Activated CD4-positive, alpha-beta T cell treated with anti-CD3 and anti-CD28 coated beads, Interleukin-2, Interleukin-6, amounts not matched to agents 100 ng/mL and 50 ng/mL, durations not matched to agents 16 hours and 8 hours (primary cell): ENCODE results near the gene NUFIP1.
"Not testable (repeated sequence)": the region's sequence is repeated elsewhere in the genome, so short reads cannot be mapped to it uniquely, and the experiment has no call there.

Experiments
- DNase-seq: peaks from one replicate; pipeline ENCODE4 v3.0.0-alpha.2; 2020

NUFIP1 gene

DNA sequence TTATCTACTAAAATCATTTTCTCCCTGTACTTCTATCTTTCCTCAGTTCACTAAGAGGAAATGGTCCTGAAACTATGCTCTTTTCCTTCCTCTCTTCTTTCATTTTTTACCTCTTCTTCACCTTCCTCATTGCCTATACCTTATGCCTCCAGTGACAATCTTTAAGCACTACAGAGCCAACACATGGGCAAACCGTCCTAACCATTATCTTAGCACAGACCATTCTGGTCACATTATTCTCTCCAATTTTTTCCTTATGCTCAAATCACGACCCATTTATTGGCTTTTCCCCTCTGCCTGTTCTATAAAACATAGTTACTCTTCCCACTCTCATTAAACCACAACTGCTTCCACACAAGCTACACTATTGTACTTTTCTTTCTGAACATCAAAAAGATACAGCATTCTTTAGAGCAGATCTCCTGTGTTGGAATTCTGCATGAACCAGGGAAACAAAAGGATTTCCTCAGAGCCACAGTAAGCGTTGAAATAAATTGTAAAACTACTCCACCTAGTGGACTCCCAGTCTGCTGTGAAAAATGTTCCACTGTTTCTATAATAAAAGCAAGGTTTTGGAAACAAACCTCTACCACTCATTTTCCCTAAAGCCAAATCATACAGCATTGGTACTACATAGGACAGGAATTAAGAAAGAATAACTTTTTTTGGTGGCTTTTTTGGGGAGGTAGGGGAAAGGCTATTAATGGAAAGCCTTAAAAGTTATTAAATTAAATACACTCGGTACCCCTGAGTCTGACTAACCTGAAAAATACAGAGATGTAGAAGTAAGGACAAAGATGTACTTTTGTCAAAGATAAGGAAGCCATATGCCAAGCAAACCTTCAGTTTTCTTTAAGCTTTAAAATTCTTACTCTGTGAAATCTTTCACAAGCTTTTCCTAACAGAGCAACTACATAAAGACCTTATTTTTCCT is 19.5 kb downstream of the NUFIP1 start:
- peak; percentile 18 for DNase-seq

DNA sequence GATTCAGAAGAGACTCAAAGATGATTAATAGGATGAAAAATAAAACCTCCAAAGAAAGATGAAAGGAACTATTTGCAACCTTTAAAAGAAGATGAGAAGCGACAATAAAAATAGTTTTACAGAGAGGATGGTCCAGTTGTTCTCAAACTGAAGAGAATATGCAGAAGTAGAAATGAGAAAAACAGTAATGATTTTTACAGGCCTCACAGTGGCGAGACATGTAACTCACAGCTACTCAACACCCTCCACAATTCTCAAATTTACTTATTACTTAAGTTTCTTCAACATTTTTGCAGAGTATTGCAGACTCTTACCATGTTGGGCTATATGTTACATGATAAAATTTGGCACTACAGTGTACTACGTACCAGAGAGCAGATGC is 20.8 kb downstream of the NUFIP1 start:
- DNase-seq, result no peak

DNA sequence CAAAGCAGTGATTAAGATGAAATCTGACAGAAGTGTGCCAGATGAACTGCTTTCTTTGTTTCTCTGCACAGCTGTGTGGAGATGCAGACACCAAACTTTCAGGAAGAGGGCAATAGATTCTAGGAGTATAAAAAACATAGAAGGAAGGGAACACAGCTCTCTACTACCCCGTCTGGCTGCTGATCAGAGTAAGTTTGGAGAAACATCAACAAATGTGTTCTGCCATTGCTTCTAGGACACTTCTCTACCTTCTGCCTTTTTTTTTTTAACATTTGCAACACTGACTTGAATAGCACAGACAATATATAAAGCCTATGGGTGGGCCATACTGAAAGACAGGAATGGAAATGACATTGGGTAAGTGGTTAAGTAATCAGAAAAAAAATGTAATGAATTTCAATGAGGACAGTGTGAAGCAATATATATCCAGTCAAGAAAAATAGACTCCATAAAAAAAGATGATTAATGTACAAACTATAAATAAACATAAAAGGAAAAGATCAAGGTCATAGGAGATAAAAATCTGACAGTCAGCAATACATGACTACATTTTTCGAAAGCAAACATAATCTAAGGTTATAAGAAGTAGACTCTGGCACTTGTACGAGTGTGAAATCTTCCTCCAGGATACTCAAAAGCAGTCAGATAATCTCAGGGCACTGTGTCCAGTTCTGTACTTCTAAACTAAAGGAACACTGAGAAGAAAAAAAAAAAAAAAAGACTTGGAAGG is 21.4 kb downstream of the NUFIP1 start:
- no peak for DNase-seq

DNA sequence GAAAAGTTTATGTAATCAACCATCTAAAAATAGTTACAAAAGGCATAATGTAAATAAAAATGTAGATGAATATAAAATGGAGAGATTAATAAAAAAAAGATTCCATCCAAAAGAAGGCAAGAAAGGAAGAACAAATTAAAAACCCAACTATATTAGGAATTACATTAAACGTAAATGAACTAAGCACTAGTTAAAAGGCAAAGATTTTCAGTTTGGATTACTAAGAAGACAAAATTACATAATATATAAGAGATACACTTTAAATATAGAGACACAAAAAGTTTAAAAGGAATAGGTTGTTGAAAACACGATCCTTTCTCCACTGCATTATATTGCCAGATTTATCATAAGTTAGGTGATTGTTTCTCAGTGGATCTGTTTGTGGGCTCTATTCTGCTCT is 27.3 kb downstream of the NUFIP1 start:
- DNase-seq, result no peak

DNA sequence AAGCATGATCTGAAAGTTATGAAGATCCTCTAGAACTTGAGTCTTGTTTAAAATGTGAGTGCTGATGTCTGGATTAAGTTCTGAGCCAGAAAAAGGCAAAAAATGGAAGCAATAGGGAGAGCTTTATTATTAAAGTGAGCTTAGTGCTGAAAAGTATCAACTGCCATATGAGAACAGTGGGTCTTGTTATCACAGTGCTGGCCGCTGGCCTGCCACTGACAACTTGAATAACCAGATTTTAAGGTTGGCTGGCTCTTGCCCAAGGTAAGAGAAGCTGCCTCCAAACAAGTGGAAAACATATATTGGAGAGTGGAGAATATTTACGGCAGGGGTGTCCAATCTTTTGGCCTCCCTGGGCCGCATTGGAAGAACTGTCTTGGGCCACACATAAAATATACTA is 33.9 kb downstream of the NUFIP1 start:
- no peak for DNase-seq

DNA sequence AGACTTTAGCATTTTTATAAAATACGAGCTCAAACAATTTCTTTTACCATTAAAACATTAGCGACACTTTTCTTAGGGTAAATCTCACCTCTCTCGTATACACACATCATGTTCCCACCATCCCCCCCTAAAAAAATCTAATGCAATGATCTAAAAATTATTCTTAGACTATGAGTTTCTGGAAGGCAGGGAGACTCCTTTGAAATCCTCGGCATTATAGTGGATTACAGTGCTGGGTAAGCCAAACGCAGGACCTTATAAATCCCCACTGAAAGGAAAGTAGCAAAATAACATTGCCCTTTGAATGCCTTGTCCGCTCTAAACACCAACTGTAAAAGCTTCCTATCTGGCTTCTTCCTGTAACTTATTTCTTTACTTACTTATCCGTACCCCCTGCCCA is 35.0 kb downstream of the NUFIP1 start:
- no peak for DNase-seq

DNA sequence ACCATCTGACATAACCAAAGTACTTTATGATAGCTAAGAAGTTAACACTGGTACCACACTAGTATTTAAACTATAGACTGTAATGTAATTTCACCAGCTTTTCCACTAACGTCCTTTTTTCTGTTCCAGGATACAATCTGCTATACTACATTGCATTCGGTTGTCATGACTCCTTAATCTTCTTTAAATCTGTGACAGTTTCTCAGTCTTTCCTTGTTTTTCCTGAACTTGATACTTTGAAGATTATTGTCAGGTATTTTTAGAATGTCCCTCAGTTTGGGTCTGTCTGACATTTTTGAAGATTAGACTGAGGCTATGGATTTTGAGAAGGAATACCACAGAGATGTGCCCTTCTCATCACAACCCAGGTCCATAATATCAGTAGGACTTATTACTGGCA is 36.6 kb downstream of the NUFIP1 start:
- DNase-seq, result no peak

DNA sequence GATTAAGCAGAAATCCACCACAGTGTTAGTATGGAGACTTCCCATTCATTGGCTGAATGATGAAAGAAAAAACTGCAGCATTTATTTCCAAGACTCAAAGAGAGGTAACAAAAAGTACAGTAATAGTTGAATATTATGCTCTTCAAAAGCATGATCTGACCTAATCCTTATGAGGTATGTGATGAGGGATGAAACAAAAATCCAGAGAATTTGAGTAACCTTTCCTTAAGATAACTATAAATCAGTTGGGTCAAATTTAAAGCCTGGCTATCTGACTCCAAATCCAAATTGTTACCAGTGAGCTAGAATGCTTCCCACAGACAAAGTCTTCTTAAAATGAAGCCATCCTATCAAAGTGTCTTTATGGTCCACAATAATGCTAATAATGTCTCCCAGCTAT is 38.1 kb downstream of the NUFIP1 start:
- no peak for DNase-seq

DNA sequence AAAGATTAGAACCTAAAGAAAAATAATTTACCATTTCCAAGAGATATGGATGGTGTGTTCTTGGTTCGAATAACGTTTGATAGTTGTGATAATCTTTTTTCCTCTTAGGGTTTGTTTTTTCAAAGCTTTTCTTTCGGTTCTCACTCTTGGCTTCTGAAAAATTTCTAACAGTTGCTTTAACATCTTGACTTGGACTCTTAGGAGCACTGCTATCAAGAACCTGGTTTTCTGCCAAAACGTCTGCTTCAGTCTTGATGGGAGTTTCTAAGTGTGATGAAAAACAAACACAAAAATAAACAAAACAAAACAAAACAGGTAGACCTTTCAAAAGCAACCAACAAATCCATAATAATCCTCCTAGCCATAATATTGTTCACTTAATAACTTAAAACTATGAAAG is 45.9 kb downstream of the NUFIP1 start:
- not testable (repeated sequence) for DNase-seq

DNA sequence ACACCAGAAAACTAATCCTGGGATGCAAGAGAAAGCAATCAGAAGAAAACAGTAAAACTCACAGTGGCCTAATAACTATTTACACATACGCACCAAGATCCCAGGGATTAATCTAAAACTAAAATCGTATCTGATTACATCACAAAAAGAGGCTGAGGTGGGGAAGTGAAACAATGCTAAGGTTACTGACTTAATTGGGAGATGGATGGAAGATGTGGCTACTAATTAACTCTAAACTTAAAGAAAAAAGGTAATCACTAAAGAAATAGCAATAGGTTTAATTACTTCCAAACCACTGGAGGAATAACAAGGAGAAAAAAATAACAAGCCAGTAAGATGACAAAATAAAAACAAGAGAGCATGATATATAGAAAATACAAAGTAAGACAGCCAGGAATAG is 50.4 kb downstream of the NUFIP1 start:
- no peak for DNase-seq

DNA sequence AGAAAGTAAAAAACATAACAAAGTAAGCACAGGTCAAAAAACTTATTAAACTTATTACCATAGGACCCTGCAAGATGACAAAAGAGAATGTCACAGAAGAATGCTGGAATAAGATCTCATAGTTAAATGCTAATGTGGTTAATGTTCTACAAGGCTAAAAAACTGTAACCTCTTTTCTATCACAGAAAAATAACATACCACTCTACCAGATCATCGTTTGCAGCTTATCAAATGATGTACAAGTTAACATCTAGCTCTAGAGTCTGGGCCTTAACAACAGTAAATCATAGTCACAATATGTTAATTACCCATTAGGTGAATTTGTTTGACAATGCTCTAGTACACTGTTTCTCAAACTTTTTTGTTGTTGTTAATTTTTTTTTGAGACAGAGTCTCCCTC is 53.0 kb downstream of the NUFIP1 start:
- DNase-seq, result no peak

DNA sequence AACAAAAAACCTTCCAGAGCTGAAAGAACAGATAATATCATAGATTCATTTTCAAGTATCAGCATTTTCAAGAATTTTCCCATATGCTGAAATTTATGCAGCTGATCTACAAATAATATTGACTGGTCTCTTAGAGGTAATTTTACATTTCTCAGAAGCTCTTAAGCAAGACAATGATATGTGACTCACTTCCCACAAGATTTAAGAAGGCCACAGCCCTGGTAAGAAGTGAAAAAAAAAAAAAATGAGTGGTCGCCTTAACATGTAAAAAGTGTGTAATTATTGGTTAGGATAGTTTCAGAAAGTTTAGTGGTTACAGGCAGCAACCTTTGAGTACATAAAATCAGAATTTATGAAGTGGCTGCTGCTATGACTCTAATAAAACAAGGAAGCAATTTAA is 54.5 kb downstream of the NUFIP1 start:
- DNase-seq, result peak; percentile 34

DNA sequence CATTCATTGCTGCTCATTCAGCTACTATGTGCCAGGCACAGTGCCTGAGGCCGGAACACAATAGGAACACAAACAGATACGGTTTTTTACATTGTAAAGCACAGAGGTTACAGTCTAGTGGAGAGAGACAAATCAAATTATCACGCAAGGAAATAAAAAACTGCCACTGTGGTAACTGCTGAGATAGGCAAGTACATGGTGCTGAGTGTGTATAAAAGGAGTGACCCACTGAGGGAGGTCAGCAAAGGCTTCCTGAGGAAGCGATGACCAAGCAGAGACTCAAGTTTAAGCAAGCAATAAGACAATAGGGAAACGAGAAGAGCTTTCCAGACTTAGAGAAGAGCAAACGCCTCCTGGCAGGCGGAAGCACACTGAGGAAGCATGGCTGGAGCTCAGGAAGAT is 56.4 kb downstream of the NUFIP1 start:
- DNase-seq, result no peak

DNA sequence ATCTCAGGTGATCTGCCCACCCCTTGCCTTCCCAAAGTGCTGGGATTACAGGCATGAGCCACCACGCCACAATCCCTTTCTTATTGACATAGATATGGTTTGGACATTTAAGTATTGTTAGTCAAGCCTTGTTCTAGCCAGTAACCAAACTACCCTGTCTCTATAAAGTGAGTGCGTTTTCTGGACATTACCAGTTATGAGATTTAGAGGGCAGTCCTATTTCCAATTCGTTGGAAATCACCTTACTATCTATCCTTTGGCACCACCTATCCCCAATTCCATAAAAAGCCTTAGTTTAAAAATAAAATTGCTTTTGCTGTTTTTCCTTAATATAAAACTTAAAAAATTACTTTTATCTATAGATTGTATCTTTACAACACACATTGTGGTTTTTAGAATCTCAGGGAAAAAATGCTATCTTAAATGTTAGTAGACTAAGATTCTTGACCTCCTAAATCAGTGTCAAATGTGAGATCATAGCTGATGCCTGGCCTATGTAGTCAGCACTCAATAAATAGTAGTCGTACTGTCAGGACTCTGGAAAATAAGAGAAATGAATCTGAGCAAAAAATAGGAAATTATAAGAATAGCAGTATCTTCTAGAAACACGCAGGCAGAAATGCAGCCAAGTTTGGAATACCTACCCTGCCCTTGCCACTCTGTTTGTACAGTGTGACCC is 57.0 kb downstream of the NUFIP1 start:
- DNase-seq, result no peak

DNA sequence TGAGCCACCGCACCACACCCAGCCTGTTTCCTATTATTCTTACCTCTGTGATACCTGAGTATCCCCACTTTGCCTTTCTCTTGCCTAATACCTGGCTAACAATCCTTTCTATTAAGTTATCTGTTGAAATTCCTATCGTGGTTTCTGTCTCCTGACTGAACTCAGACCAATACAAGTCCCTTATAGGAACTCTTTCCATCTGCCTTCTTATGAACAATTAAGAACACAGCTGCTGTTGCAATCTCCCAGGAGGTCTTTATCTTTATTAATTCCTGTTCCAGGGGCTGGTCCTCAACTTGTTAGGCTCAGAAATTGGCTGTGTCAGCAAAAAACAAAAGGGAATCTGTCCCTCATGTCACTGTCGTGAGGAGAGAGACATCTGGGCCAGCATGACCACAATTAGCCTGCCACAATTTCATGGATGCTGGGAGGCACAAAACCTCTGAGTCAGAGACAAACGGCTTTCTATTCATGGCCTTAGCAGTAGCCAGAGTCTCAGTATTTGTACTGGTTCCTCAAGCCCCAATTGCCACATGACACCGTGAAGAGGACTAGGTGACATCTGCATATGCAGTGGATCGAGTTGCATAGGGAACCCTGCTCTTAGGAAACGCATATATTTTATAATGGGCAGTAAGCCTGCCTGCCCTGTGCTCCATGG is 58.2 kb downstream of the NUFIP1 start:
- DNase-seq, result no peak

DNA sequence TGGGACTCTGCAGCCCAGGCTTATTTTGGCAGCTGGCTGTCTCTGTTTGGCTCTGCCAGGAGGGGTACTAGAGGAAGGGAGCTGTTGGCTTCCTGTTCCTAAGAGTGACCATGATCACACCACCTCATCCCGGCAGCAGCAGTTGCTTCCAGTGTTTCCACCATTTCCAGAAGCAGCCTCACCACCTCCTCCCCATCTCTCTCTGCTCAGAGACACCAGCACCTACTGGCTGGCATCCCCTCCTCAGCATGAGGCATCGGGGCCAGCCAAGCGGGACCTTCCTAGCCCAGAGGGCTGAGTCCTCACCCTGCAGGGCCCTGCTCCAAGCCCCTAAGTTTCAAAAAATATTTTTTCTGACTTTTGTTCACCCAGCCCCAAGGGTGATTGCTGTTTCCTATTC is 59.0 kb downstream of the NUFIP1 start:
- no peak for DNase-seq

DNA sequence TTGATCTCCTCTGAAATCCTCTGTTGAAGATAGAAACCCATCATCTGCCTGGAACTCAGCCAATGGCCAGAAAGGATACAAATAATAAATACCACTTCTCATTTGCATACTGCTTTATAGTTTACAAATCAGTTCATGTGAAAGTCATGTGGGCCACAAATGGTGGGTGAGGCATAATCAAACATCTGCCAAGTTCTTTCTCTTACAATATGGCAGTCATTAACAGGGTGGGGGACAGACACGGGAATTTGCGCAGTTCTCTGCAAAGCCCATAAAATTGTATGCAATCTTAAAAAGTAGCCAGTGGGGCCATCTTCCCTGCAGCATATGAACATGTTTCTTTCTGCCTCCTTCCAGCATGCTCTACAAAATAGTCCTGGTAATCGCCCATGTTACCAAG is 59.6 kb downstream of the NUFIP1 start:
- DNase-seq, result no peak

DNA sequence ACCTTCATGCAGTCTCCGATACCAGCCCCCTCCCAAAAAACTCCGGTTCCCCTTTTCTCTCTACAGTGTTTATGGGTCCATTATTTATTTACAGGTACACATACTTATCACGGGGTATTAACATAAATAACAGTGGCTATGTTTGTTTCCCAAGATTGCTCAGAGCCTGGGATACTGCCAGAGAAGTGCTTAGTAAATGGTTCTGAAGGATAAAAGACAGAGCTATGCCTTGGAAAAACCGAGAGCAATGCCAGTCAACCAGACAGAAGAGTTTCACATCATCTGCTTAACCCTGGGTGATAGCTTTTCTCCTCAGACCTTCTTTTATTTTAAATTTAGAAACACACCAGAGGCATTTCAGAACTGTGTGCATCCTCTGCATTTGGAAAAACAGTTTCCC is 61.3 kb downstream of the NUFIP1 start:
- no peak for DNase-seq

DNA sequence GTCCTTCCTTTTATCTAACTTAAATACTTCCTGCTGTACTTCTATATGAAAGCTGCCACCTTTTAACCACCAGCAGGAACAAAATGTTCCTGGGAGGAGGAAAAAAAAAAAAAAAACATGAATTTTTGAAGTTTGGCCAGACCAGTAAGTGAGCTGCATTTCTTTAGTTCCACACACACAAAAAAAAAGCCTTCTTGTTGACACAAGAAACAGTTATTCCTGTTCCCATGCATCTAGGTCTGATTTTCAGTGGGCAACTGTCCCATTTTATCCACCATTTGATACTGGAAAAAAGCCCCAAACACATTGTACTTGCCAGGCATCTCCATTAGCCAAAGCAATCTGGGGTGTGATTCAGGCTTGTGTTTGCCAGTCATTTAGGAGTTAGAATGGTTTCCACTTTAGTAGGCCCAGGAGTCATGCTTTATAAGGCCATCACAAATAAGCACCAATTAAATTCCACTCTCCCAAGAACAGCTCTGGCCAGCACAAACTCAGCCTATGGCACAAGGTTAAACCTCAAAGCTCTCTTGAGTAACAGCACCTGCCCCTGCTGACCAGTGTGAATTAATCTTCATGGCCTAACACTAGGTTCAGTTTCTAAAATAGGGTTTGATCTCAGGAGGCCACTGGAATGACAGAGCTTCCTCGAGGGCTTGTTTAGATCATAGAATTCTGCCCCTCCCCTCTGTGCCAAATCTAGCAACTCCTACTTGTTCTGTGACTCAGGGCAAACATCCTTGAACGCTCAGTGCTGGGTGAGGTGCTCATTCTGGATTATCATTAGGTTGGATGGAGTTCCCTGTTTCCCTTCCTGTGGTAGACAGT is 67.1 kb downstream of the NUFIP1 start:
- DNase-seq, result no peak

DNA sequence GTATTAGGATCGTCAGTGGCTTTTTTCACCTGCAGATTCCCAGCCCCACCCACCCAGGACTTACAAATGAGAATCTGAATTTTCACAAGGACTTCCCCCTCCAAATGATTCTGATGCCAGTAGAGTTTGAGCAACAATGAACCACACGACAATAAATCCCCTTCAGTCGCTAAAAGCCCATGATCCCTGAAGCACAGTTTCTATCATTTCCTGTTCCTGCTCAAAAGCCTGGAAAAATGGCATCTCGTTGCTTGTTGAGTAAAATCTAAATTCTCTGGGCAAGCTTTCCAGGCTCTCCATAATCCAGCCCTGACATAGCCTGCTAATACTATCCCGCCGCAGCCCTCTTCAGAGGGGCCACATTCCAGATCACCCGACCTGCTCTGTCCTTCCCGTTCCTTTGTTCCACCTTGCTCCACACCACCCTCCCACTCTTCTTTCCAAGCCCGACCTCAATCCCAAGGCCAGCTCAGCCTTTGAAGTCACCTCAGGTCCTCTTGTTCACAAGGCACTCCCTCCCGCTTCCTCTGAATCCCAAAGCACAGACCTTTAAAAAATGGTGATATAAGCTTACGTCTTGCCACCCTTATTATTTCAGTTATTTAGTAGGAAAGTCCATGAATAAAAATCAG is 67.9 kb downstream of the NUFIP1 start:
- no peak for DNase-seq

DNA sequence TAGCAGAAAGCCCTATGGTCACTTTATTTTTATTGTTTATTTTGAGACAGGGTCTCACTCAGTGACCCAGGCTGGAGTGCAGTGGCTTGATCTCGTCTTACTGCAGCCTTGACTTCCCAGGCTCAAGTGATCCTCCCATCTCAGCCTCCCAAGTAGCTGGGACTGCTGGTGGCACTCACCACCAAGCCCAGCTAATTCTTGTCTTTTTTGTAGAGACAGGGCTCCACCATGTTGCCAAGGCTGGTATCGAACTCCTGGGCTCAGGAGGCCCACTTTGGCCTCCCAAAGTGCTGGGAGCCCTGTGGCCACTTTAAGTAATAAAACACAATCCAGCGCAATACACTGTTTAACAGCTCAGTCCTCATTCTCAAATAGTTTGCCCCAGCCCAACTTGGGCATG is 69.3 kb downstream of the NUFIP1 start:
- no peak for DNase-seq
